Measurements from ENCODE around the gene HIBADH.

DNA sequence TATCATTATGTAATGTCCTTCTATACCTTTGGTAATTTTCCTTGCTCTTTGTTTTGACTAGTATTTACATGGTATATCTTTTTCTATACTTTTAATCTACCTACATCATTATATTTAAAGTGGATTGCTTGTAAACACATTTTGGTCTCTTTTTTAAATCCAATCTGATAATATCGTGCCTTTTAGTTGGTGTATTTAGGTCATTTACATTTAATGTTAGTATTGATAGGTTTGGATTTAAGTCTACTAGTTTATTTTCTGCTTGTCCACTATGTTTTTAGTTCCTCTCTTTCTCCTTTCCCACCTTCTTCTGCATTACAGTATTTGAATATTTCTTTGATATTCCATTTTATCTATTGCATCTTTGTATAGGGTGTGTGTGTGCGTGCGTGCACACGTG lies 95.4 kb downstream of the HIBADH start:
- no peak for TF ChIP-seq GATA2 (IDR thresholded peaks at IDR 0.05; ENCODE audit: low read depth, low read length)
- TF ChIP-seq GATA3 (IDR thresholded peaks at IDR 0.05; ENCODE audit: low read depth, low read length): no peak
